Measurements from ENCODE around the gene C10orf71.

GRCh38 chr10:49254556-49255318, 44.2 kb upstream of the C10orf71 start:
- no peak for TF ChIP-seq CTCF (IDR thresholded peaks at IDR 0.05; ENCODE audit: borderline replicate concordance, extremely low read depth, low read length, poor library complexity, severe bottlenecking)
- TF ChIP-seq EZH2 (IDR thresholded peaks at IDR 0.05; ENCODE audit: borderline replicate concordance, low read depth, low read length, severe bottlenecking) = no peak
